ENCODE measurements around the gene TTC9B. TPM values are rescaled to one million over a fixed set of nuclear protein-coding genes. Genes with fewer than 3 reads are reported as not detected.

TTC9B gene
- total and polyA plus RNA-seq, 2 of the 8 experiments (the other 6 are each of a cell fraction or from before 2014, with no cell fraction given): 0.26 TPM; not detected in 1

DNA sequence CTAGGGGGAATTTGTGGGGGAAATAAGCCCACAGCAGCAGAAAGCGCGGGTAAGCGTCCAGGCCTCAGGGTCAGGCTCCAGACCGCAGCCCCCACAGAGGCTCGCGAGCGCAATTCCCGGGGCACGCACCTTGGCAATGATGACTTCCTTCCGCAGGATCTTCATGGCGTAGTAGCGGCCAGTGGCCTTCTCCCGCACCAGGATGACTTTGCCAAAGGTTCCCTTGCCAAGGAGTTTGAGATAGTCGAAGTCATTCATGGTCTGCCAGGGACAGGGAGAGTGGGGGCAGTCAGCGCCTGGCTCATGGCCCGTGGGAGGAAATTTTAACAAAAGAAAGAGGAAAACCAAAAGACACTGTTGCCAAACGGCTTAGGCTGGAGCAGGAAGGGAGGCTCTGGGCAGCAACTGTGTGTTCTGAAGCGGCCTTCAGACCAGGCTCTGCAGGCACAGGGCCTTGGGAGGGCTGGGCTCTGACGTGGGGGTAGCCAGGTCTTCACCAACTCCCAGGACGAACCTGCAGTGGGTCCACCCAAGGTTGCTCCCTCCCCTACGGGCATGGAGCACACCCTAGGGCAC, 23.7 kb upstream of the TTC9B start:
- Histone ChIP-seq H3K18ac (ENCODE audit: extremely low read depth, low read length) (no peak overlapping the region), H3K4me2 (ENCODE audit: insufficient read depth in 1 of 2, low read depth in 2 of 2, low read length in 2 of 2) (no peak overlapping the region), H4K8ac (ENCODE audit: extremely low read depth, insufficient read depth, low read length) (no peak overlapping the region; the same call in 1 of the 2 replicates), H3K27me3 (replicated peaks in 1 of 4; ENCODE audit: control insufficient read depth in 3 of 4, extremely low read depth in 1 of 4, insufficient read depth in 3 of 4, low read length in 3 of 4) (no peaks in the 10 kb centered on the region), H2AFZ (ENCODE audit: low read length) (no peak overlapping the region), H4K5ac (ENCODE audit: insufficient read length, low read depth, low read length) (no peak overlapping the region), H2BK5ac (ENCODE audit: low read depth, low read length) (no peak overlapping the region), H3K9ac (replicated peaks in 1 of 4; ENCODE audit: extremely low read depth in 1 of 4, low read depth in 3 of 4, low read length in 3 of 4) (no peak overlapping the region), H3K14ac (ENCODE audit: insufficient read length) (no peak overlapping the region), H3K4ac (replicated peaks; ENCODE audit: insufficient read length, low read depth, low read length) (no peak overlapping the region), H3K79me2 (ENCODE audit: control insufficient read depth in 1 of 2, insufficient read depth in 2 of 2, low read length in 2 of 2) (no peaks in the 10 kb centered on the region), H3K36me3 (ENCODE audit: control insufficient read depth in 2 of 4, insufficient read depth in 4 of 4, low read length in 3 of 4) (peaks cover 4 to 29% (median 10%) of the 10 kb centered on the region in 4 experiments; a peak in 5 of 8 replicates), H3K4me3 (ENCODE audit: extremely low read depth in 1 of 4, insufficient read depth in 2 of 4, low read depth in 3 of 4, low read length in 4 of 4) (no peak overlapping the region), H2BK120ac (replicated peaks; ENCODE audit: low read depth, low read length) (no peak overlapping the region), H3K27ac (ENCODE audit: low read depth, low read length) (no peak overlapping the region), H3K79me1 (ENCODE audit: low read depth, low read length) (peaks cover 5% of the 10 kb centered on the region), H4K20me1 (replicated peaks in 1 of 2; ENCODE audit: control insufficient read depth in 1 of 2, insufficient read depth in 2 of 2, low read length in 2 of 2) (peaks cover 2 to 7% of the 10 kb centered on the region in 2 experiments), H3K23ac (ENCODE audit: insufficient read length) (no peak overlapping the region), H3K4me1 (replicated peaks in 1 of 4; ENCODE audit: control insufficient read depth in 3 of 4, insufficient read depth in 4 of 4, low read length in 3 of 4) (no peaks in the 10 kb centered on the region; a peak in 1 of 7 replicates), H3K23me2 (ENCODE audit: low read depth, low read length) (no peaks in the 10 kb centered on the region), H3K9me3 (ENCODE audit: insufficient read depth in 2 of 2, low read depth in 1 of 2, low read length in 1 of 2) (no peaks in the 10 kb centered on the region), H4K91ac (replicated peaks; ENCODE audit: insufficient read length, low read length) (no peak overlapping the region), H2BK15ac (ENCODE audit: low read length) (no peak overlapping the region), H2AK5ac (ENCODE audit: low read depth, low read length) (no peak overlapping the region), H2BK12ac (ENCODE audit: low read depth, low read length) (no peak overlapping the region), H3K56ac (replicated peaks; ENCODE audit: insufficient read length, low read depth, low read length) (no peak overlapping the region), H2BK20ac (ENCODE audit: low read length) (no peak overlapping the region)
- POLR2A ChIA-PET (ENCODE audit: partially characterized antibody): interaction anchor here (1.4 kb wide), 2 partner anchors 15 to 39 kb away, joined by 3 to 4 read pairs; partner anchors contain the start of gene CCNP
- FAIRE-seq: no peak
- CTCF ChIA-PET (ENCODE audit: partially characterized antibody): interaction anchor here (0.6 to 1.8 kb wide), 3 partner anchors 8 to 51 kb away, joined by 3 to 6 read pairs (median 6); no protein-coding TSS in a partner anchor
- WGBS, 2 experiments (ENCODE audit: extremely low coverage in 1 of 2, insufficient coverage in 1 of 2, insufficient read length in 1 of 2, insufficient replicate concordance in 2 of 2, low coverage in 1 of 2, low lambda C conversion rate in 2 of 2, missing lambda C conversion rate in 1 of 2): 89% methylated on average over 20 of the region's 21 CpGs; no CpG with 5 or more reads in 1 of the 2 experiments
- no peak for DNase-seq (ENCODE audit: low read depth in 1 of 2, low spot score in 2 of 2)
- no peak for TF ChIP-seq CTBP2 (IDR thresholded peaks at IDR 0.05; ENCODE audit: borderline replicate concordance, insufficient read depth, insufficient read length, low read length)
- no peak for TF ChIP-seq SRF (IDR thresholded peaks at IDR 0.05; ENCODE audit: low read depth, low read length)
- TF ChIP-seq CBX5 (IDR thresholded peaks at IDR 0.05; ENCODE audit: low read depth, low read length): no peak

All from H1 (cell line).